Measurements from ENCODE around the gene EMP1. TPM values are rescaled to one million over a fixed set of nuclear protein-coding genes. Genes with fewer than 3 reads are reported as not detected.

The EMP1 gene
- total RNA-seq, 2 donors from 2014 or later: 265 to 667 TPM

- Histone ChIP-seq H3K4me3 (no peak overlapping the region), H3K27ac (no peak overlapping the region), H3K4me1 (no peaks in the 10 kb centered on the region), H3K9me3 (no peaks in the 10 kb centered on the region), H3K9ac (ENCODE audit: low read depth in 2 of 2, low read length in 2 of 2) (no peak overlapping the region), H3K27me3 (no peaks in the 10 kb centered on the region), H3K36me3 (no peaks in the 10 kb centered on the region)
- intact Hi-C loops (cut with DNase I): no loop called here
- no peak for DNase-seq
- TF ChIP-seq, protein P1, sequence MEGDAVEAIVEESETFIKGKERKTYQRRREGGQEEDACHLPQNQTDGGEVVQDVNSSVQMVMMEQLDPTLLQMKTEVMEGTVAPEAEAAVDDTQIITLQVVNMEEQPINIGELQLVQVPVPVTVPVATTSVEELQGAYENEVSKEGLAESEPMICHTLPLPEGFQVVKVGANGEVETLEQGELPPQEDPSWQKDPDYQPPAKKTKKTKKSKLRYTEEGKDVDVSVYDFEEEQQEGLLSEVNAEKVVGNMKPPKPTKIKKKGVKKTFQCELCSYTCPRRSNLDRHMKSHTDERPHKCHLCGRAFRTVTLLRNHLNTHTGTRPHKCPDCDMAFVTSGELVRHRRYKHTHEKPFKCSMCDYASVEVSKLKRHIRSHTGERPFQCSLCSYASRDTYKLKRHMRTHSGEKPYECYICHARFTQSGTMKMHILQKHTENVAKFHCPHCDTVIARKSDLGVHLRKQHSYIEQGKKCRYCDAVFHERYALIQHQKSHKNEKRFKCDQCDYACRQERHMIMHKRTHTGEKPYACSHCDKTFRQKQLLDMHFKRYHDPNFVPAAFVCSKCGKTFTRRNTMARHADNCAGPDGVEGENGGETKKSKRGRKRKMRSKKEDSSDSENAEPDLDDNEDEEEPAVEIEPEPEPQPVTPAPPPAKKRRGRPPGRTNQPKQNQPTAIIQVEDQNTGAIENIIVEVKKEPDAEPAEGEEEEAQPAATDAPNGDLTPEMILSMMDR (IDR thresholded peaks at IDR 0.05): no peak
Measured at GRCh38 chr12:13238204-13238603, 41.7 kb downstream of the EMP1 start.

DNA sequence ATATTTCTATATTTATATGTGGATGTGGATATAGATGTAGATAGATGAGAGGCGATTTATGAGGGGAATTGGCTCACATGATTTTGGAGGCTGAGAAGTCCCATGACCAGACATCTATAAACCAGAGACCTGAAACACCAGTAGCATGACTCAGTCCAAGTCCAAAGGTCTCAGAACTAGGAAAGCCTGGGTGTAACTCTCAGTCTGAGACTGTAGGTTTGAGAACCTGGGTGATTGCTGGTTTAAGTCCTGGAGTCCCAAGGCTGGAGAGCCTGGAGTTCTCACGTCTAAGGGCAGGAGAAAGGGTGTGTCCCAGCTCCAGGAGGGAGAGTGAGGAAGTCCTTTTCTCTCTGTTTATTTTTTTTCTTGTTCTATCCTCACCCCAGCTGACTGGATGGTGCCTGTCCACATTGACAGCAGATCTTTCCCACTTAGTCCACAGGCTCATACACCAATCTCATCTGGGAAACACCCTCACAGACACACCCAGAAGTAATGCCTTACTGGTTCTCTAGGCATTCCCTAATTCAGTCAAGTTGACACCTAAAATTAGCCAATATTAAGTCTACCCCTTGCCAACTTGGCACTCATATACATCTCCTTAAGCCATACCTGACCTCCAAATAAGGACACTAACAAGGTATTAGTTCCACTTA lies 45.4 kb downstream of the EMP1 start:
- Histone ChIP-seq H3K9me3 (no peaks in the 10 kb centered on the region), H3K36me3 (no peaks in the 10 kb centered on the region), H3K27ac (peak overlapping the region; percentile 66), H3K27me3 (no peaks in the 10 kb centered on the region), H3K4me3 (no peak overlapping the region), H3K4me1 (no peaks in the 10 kb centered on the region), H3K9ac (ENCODE audit: low read depth in 2 of 2, low read length in 2 of 2) (no peak overlapping the region)
- peak; percentile 77 for DNase-seq
- TF ChIP-seq, protein P1 (IDR thresholded peaks at IDR 0.05): no peak
- intact Hi-C loops (cut with DNase I): no loop called here

DNA sequence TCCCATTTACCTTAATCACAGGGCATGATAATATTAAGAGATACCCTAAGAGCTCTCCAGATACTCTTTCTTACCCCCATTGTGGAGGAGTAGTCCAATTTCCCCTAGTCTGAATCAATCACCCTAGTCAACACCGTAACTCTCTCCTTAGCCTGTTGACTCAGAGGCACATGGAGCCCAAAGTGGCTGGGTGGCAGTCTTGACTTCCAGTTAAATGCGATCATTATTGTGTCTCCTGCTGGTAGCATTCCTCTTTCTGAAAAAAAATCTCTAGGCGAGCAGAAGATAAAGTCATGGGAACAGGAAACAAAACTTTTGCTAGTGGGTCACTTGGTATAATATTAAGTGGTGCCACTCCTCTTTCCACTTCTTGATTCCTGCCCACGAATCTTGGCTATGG lies 46.4 kb downstream of the EMP1 start:
- no peak overlapping the region for H3K27ac ChIP-seq
- no peak for DNase-seq
- no peak overlapping the region for H3K4me3 ChIP-seq
- H3K27me3 ChIP-seq: no peaks in the 10 kb centered on the region
- intact Hi-C loops (cut with DNase I): no loop called here
- no peaks in the 10 kb centered on the region for H3K4me1 ChIP-seq
- no peak overlapping the region for H3K9ac ChIP-seq (ENCODE audit: low read depth in 2 of 2, low read length in 2 of 2)
- H3K9me3 ChIP-seq: no peaks in the 10 kb centered on the region
- TF ChIP-seq, protein P1 (IDR thresholded peaks at IDR 0.05): no peak
- no peaks in the 10 kb centered on the region for H3K36me3 ChIP-seq

GRCh38 chr12:13243516-13244070 lies 47.1 kb downstream of the EMP1 start:
- TF ChIP-seq, protein P1 (IDR thresholded peaks at IDR 0.05): no peak
- Histone ChIP-seq H3K36me3 (no peaks in the 10 kb centered on the region), H3K4me1 (no peaks in the 10 kb centered on the region), H3K9me3 (no peaks in the 10 kb centered on the region), H3K4me3 (no peak overlapping the region), H3K27ac (no peak overlapping the region), H3K27me3 (no peaks in the 10 kb centered on the region), H3K9ac (ENCODE audit: low read depth in 2 of 2, low read length in 2 of 2) (no peak overlapping the region)
- no peak for DNase-seq
- intact Hi-C loops (cut with DNase I): no loop called here

DNA sequence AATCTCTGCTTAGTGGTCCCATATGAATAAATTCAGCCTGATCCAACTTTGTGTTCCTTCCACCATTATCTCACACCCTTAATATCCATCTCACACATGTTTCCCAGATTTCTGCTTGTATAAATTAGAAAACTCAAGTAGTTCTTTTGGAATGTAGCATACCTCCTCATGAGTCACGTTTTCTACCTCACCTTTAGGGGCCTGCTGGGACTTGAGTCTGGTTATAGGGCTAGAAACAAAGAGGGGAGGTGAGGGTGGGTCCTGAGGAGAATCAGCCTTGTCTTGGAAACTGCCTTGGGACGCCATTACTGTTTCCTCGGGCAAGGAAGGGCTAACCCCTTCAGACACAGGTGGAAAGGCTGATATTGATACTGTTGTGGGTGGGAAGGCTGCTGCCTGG lies 51.1 kb downstream of the EMP1 start:
- Histone ChIP-seq H3K27ac (no peak overlapping the region), H3K9me3 (no peaks in the 10 kb centered on the region), H3K4me1 (no peaks in the 10 kb centered on the region), H3K27me3 (no peaks in the 10 kb centered on the region), H3K4me3 (no peak overlapping the region), H3K9ac (ENCODE audit: low read depth in 2 of 2, low read length in 2 of 2) (no peak overlapping the region), H3K36me3 (no peaks in the 10 kb centered on the region)
- TF ChIP-seq, protein P1 (IDR thresholded peaks at IDR 0.05): no peak
- intact Hi-C loops (cut with DNase I): no loop called here
- no peak for DNase-seq

All from colonic mucosa (tissue), 4 donors.